22Rv1 (cell line): ENCODE measurements around the gene KRTAP10-10.

Experiments
- CTCF ChIP-seq: fragments of 450-650 bp; IDR thresholded peaks from 2 replicates; pipeline ENCODE4 v1.5.1; 2017; ENCODE audit warnings: mild to moderate bottlenecking
- ZFX ChIP-seq: fragments of 450-650 bp; IDR thresholded peaks from 2 replicates; pipeline ENCODE4 v1.6.1; 2017; ENCODE audit warnings: antibody characterized with exemption, borderline replicate concordance

DNA sequence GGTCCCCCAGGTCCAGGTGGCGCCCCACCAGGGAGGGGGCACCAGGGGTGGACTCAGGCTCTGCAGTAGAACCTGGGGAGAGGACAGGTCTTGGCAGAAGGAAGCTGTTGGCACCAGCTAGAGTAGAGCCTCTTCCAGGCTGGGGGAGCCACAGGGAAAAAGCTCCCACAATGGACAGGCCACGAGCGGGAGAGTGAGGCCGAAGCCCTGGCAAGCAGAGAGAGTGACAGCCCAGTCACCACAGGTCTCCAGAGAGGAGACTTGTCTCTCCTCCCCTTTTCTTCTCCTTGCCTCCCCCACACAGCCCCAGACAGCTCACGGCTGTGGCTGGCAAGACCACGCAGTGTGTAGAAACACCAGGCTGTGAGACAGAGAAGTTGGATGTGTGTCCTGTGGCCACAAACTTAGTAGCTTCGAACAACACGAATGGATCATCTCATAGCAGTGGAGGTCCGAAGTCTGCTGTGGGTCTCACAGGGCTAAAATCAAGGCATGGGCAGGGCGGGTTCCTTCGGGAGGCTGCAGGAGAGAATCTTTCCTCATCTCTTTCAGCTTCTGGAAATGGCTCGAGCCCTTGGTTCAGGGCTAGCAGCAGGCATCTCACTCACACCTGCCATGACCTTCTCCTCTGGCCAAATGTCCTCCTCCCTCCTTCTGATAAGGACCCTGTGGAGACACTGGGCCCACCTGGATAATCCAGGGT lies 14.0 kb downstream of the KRTAP10-10 start:
- no peak for TF ChIP-seq CTCF
- no peak for TF ChIP-seq ZFX
